Measurements from ENCODE around the gene FUT3.

GRCh38 chr19:5808120-5808816 is 43.0 kb downstream of the FUT3 start:
- TF ChIP-seq CTCF (conservative IDR thresholded peaks at IDR 0.05 in 1 of 2, IDR thresholded peaks at IDR 0.05 in 1 of 2; ENCODE audit: low read depth in 1 of 2, low read length in 2 of 2) (no peak), EZH2 (IDR thresholded peaks at IDR 0.05; ENCODE audit: low read length, missing control alignments) (no peak)
